K562 (cell line): ENCODE data around the gene GRIPAP1. TPM values are rescaled to one million over a fixed set of nuclear protein-coding genes. Genes with fewer than 3 reads are reported as not detected.
A peak's percentile ranks its signal among the peaks of the same experiment; 100 is the strongest.

Experiments
- ARHGAP35 ChIP-seq: fragments of 450-650 bp; IDR thresholded peaks from 2 replicates; pipeline ENCODE4 v1.6.1; 2018; ENCODE audit not compliant: partially characterized antibody
- ARNT ChIP-seq, 2 experiments: fragments of 450-650 bp; IDR thresholded peaks; 2 replicates each; pipeline ENCODE4 v1.6.1; 2016; ENCODE audit warnings: mild to moderate bottlenecking in 1 of 2
- BCLAF1 ChIP-seq, 2 experiments: fragments of 450-650 bp in 1 of 2; IDR thresholded peaks; 2 replicates each; pipeline ENCODE4 v1.6.1; 2011 to 2017; ENCODE audit warnings: low read depth in 2 of 2, antibody characterized with exemption in 1 of 2, borderline replicate concordance in 1 of 2, low read length in 1 of 2, mild to moderate bottlenecking in 1 of 2, mixed read lengths in 1 of 2; ENCODE audit not compliant: control insufficient read depth in 1 of 2
- BDP1 ChIP-seq: IDR thresholded peaks from 3 replicates; pipeline ENCODE4 v1.6.1; 2011; ENCODE audit not compliant: insufficient read length, insufficient read depth
- E2F8 ChIP-seq: fragments of 450-650 bp; IDR thresholded peaks from 2 replicates; pipeline ENCODE4 v1.7.1; 2018; ENCODE audit warnings: mild to moderate bottlenecking, low read depth; ENCODE audit not compliant: partially characterized antibody
- ETV6 ChIP-seq, 3 experiments: fragments of 150-350 bp in 1 of 3; sonication (generic) in 1 of 3; formaldehyde crosslinking in 1 of 3; IDR thresholded peaks; 2 replicates each; pipeline versions ENCODE4 v1.6.1 to v1.8.0; 2014 to 2022; ENCODE audit warnings: borderline replicate concordance in 2 of 3, low read depth in 2 of 3, antibody characterized with exemption in 1 of 3, low read length in 1 of 3, mild to moderate bottlenecking in 1 of 3, missing genetic modification reagents in 1 of 3
- GTF2F1 ChIP-seq: IDR thresholded peaks from 2 replicates; pipeline ENCODE4 v1.6.1; 2011; ENCODE audit warnings: low read depth, low read length, improper control_type of control experiment
- JUN ChIP-seq, 2 experiments: sonication (generic) in 1 of 2; formaldehyde crosslinking in 1 of 2; IDR thresholded peaks; 2 replicates each; pipeline versions ENCODE4 v1.6.1 to v1.8.0; 2012 to 2022; ENCODE audit warnings: borderline replicate concordance in 2 of 2, mild to moderate bottlenecking in 2 of 2, improper control_type of control experiment in 1 of 2, low read depth in 1 of 2, low read length in 1 of 2, missing genetic modification reagents in 1 of 2
- KAT8 ChIP-seq: fragments of 450-650 bp; IDR thresholded peaks from 2 replicates; pipeline ENCODE4 v1.6.1; 2016; ENCODE audit warnings: low read depth, mild to moderate bottlenecking
- MAFF ChIP-seq: IDR thresholded peaks from 2 replicates; pipeline ENCODE4 v1.6.1; 2012; ENCODE audit warnings: low read length, improper control_type of control experiment
- NCOA2 ChIP-seq, 2 experiments: fragments of 450-650 bp; IDR thresholded peaks; 2 replicates each; pipeline ENCODE4 v1.6.1; 2018; ENCODE audit warnings: mild to moderate bottlenecking in 2 of 2, moderate library complexity in 1 of 2; ENCODE audit not compliant: partially characterized antibody in 2 of 2
- NFE2 ChIP-seq: IDR thresholded peaks from 2 replicates; pipeline ENCODE4 v1.6.1; 2014; ENCODE audit warnings: antibody characterized with exemption, low read depth
- NFIX ChIP-seq: fragments of 250-450 bp; sonication (Bioruptor Pico); IDR thresholded peaks from 2 replicates; pipeline ENCODE4 v1.4.0; 2020; ENCODE audit warnings: low read depth, mild to moderate bottlenecking, moderate library complexity
- PHTF2 ChIP-seq: fragments of 250-450 bp; sonication (Bioruptor Pico); IDR thresholded peaks from 2 replicates; pipeline ENCODE4 v1.5.0; 2021; ENCODE audit warnings: mild to moderate bottlenecking
- POLR3A ChIP-seq: IDR thresholded peaks from 2 replicates; pipeline ENCODE4 v1.6.1; 2011; ENCODE audit warnings: borderline replicate concordance, mild to moderate bottlenecking, moderate library complexity; ENCODE audit not compliant: insufficient read length, insufficient read depth; ENCODE audit errors: extremely low read depth
- POU5F1 ChIP-seq: fragments of 150-350 bp; IDR thresholded peaks from 2 replicates; pipeline ENCODE4 v1.6.1; 2014; ENCODE audit warnings: borderline replicate concordance, low read length, low read depth, mild to moderate bottlenecking; ENCODE audit not compliant: partially characterized antibody
- SNRNP70 ChIP-seq: fragments of 200-400 bp; formaldehyde crosslinking; optimal IDR thresholded peaks from 2 replicates; pipeline ENCODE3; 2017; ENCODE audit warnings: low read depth, low read length
- TAL1 ChIP-seq: fragments of 450-650 bp; IDR thresholded peaks from 2 replicates; pipeline ENCODE4 v1.6.1; 2016; ENCODE audit warnings: mild to moderate bottlenecking
- USF1 ChIP-seq: sonication (generic); formaldehyde crosslinking; IDR thresholded peaks from 2 replicates; pipeline ENCODE4 v1.9.0; 2022; ENCODE audit warnings: mild to moderate bottlenecking, missing genetic modification reagents
- ZNF707 ChIP-seq: fragments of 250-450 bp; sonication (Bioruptor Pico); conservative IDR thresholded peaks from 2 replicates; pipeline ENCODE4 v1.8.0; 2022; ENCODE audit warnings: inconsistent platforms, mild to moderate bottlenecking, moderate library complexity
- ZNF717 ChIP-seq: fragments of 250-450 bp; sonication (Bioruptor Pico); IDR thresholded peaks from 2 replicates; pipeline ENCODE4 v1.5.0; 2021
- polyA plus RNA-seq, 8 experiments: library from polyadenylated mRNA; depleted of rRNA in 4 of 8; stranded (reverse) in 5 of 8; unstranded in 3 of 8; fragments of >200 nt; fragmentation: Nextera tagmentation in 2 of 8; fragmentation: Illumina TruSeq in 1 of 8; extraction: Ambion mirVana in 2 of 8; extraction: Trizol in 1 of 8; gene quantifications; 2 replicates each; pipeline versions ENCODE4 v1.2.1 to v1.2.3, GENCODE V29; 2011 to 2014; ENCODE audit warnings: inconsistent platforms in 1 of 8, missing spikeins in 1 of 8
- total RNA-seq, 7 experiments: library from RNA; depleted of rRNA in 6 of 7; stranded (reverse); fragments of >200 nt in 6 of 7; fragmentation: Illumina TruSeq in 2 of 7; extraction: Trizol in 2 of 7; gene quantifications; 2 replicates each; pipeline versions ENCODE4 v1.2.1 to v1.2.3, GENCODE V29; 2011 to 2021; ENCODE audit warnings: low replicate concordance in 1 of 7

Gene GRIPAP1
- total and polyA plus RNA-seq, 9 of the 15 experiments (the other 6 are each of a cell fraction or from before 2014, with no cell fraction given): 4.1 to 41.6 (median 24.0) TPM

- TF ChIP-seq BDP1 (no peak), GTF2F1 (no peak), MAFF (no peak), ZNF717 (CRISPR knock-in tag) (no peak), POLR3A (no peak), NFIX (CRISPR knock-in tag) (no peak), ZNF707 (CRISPR knock-in tag) (no peak), NFE2 (no peak), PHTF2 (no peak), E2F8 (peak; percentile 83), ARNT (IDR thresholded peaks at IDR 0.05) (0 out of 4 replicates have a peak, but pooled peaks of 1 of the 2 experiments have one; percentile 31), ARHGAP35 (no peak), USF1 (no peak), JUN (IDR thresholded peaks at IDR 0.05; ENCODE audit: borderline replicate concordance, low read depth, low read length) (peak; percentile 32; the same call in 1 of the 2 replicates), JUN (CRISPR knock-in tag; IDR thresholded peaks at IDR 0.05; ENCODE audit: borderline replicate concordance) (no peak), KAT8 (no peak), BCLAF1 (IDR thresholded peaks at IDR 0.05; ENCODE audit: borderline replicate concordance in 1 of 2, control insufficient read depth in 1 of 2, low read depth in 2 of 2, low read length in 1 of 2) (no peak), NCOA2 (IDR thresholded peaks at IDR 0.05; ENCODE audit: partially characterized antibody in 2 of 2) (no peak), TAL1 (no peak), SNRNP70 (no peak), POU5F1 (no peak), ETV6 (IDR thresholded peaks at IDR 0.05; ENCODE audit: borderline replicate concordance in 1 of 2, low read depth in 2 of 2, low read length in 1 of 2) (no peak), ETV6 (CRISPR knock-in tag; IDR thresholded peaks at IDR 0.05; ENCODE audit: borderline replicate concordance) (no peak)
Measured at GRCh38 chrX:48957827-48958634, 44.0 kb downstream of the GRIPAP1 start (continued).
